LoVo (cell line): ENCODE data around the gene PROSER1.
"Not testable (repeated sequence)": the region's sequence is repeated elsewhere in the genome, so short reads cannot be mapped to it uniquely, and the experiment has no call there.

ENCODE experiments used
- DNase-seq: peaks from one replicate; pipeline ENCODE4 v3.0.0-alpha.2; 2016; ENCODE audit warnings: low spot score

PROSER1 gene

DNA sequence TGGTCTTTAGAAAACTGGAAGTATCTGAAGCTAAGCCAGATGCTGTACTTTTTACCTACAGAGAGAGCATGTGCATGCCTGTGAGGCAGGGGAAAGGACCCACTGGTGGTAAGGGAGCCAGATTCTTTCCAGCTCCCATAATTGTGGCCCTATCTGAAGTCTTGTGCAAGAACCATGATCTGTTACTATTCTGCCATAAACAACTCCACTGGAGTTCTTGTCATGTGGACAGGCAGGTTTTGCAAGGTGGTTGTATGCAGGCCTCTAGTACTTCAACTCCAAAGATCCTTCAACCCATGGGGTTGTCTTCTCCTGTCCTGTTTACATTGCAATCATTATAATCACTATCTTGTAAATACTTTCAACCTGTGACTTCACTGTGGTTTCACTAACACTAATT lies 14.1 kb downstream of the PROSER1 start:
- no peak for DNase-seq

DNA sequence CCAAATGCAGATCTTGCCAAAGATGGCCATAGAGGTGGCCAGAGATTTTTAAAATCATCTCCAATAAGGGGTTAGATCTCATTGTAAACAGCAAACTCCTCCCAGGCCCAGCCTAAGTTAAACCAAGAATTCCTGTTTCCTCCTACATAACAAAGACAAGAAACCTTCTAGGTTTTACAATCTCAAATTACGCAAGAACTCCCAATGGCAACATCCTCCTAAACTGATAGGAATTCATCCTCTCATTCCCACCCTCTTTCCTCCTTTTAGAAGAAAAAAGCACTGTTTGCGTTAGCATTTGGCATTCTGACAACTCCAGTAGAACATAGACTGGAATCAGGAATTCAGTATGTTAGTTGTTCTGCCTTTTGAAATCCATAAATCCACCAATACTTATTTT lies 14.6 kb downstream of the PROSER1 start:
- DNase-seq: no peak

- no peak for DNase-seq
These were observed 16.9 kb downstream of the PROSER1 start for GRCh38 chr13:39020853-39021462.

- DNase-seq: no peak
These were observed 21.1 kb downstream of the PROSER1 start for GRCh38 chr13:39016787-39017186.

GRCh38 chr13:39016087-39016486 lies 21.8 kb downstream of the PROSER1 start:
- no peak for DNase-seq

GRCh38 chr13:39013462-39013861 lies 24.4 kb downstream of the PROSER1 start:
- DNase-seq: no peak

GRCh38 chr13:39012608-39013007 lies 25.3 kb downstream of the PROSER1 start:
- DNase-seq: no peak

DNA sequence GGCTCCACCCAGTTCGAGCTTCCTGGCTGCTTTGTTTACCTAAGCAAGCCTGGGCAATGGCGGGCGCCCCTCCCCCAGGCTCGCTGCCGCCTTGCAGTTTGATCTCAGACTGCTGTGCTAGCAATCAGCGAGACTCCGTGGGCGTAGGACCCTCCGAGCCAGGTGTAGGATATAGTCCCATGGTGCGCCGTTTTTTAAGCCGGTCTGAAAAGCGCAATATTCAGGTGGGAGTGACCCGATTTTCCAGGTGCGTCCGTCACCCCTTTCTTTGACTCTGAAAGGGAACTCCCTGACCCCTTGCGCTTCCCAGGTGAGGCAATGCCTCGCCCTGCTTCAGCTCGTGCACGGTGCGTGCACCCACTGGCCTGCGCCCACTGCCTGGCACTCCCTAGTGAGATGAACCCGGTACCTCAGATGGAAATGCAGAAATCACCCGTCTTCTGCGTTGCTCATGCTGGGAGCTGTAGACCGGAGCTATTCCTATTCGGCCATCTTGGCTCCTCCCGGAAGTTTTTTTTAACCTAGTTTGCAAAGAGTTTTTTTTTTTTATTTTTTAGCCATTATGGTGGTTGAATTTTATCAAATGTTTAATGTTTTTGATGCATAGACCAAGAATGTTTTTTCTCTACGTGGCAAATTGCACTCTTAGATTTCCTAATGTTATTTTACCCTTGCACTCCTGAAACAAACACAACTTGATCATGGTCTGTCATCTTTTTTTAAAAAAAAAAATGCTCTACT lies 31.3 kb downstream of the PROSER1 start:
- not testable (repeated sequence) for DNase-seq

GRCh38 chr13:38998739-38999138 lies 39.1 kb downstream of the PROSER1 start:
- DNase-seq: no peak

GRCh38 chr13:38993381-38993780 lies 44.5 kb downstream of the PROSER1 start:
- DNase-seq: no peak

- no peak for DNase-seq
These were observed 47.2 kb downstream of the PROSER1 start, which contains the start of gene STOML3 for GRCh38 chr13:38990693-38991092. Gene STOML3 (minus strand): TSS chr13:38990831. CDS start chr13:38990721, 110 bp downstream.

- DNase-seq: no peak
These were observed 56.8 kb downstream of the PROSER1 start for GRCh38 chr13:38981096-38981495.

- no peak for DNase-seq
These were observed 57.2 kb downstream of the PROSER1 start for GRCh38 chr13:38980750-38981078.

- no peak for DNase-seq
These were observed 57.8 kb downstream of the PROSER1 start for GRCh38 chr13:38979891-38980749.

GRCh38 chr13:38970380-38971051 lies 67.4 kb downstream of the PROSER1 start:
- DNase-seq: no peak

GRCh38 chr13:38969187-38969586 lies 68.7 kb downstream of the PROSER1 start:
- no peak for DNase-seq

DNA sequence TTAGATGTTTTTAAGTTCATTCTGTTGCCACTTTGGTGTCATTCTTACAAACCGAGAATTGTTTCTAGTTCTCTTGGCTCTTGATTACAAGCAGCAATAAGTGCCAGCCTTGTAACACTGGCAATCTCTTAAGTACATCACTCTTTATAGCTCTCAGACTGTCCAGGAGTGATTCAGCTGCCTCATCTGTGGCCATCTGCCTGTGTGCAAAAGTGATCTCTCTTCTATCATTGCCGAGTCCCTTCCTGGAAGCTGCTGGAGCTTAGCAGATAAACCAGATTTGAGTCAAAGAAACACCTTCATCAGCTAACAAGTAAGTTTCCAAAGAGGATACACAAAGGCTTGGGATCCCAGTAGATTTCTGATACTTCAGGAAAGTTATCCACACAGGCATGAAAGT lies 70.4 kb downstream of the PROSER1 start:
- no peak for DNase-seq

GRCh38 chr13:38965281-38965680 lies 72.6 kb downstream of the PROSER1 start:
- DNase-seq: no peak

DNA sequence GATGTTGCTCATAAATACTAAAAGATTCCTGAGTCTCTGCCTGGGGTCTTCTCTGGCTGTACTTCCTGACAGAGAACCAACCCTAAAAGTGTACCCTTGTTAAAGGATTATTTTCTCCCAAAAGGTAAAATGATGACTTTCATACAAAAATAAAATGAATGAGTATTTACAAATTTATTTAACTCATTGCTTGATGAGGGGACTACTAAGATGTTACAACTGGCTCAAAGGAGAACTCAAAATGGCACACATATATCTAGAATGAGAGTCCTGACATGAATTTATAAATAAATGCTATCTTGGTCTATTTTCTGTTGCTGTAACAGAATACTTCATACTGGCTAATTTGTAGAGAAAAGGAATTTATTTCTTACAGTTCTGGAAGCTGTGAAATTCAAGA lies 77.7 kb downstream of the PROSER1 start:
- DNase-seq: no peak
